SKM-1 (cell line): ENCODE data around the gene CTXN2.
A peak's percentile ranks its signal among the peaks of the same experiment; 100 is the strongest.

Experiments
- DNase-seq: peaks from one replicate; lab custom pipeline; 2025; ENCODE audit not compliant: unreplicated experiment; lab: John Stamatoyannopoulos, UW

The CTXN2 gene

DNA sequence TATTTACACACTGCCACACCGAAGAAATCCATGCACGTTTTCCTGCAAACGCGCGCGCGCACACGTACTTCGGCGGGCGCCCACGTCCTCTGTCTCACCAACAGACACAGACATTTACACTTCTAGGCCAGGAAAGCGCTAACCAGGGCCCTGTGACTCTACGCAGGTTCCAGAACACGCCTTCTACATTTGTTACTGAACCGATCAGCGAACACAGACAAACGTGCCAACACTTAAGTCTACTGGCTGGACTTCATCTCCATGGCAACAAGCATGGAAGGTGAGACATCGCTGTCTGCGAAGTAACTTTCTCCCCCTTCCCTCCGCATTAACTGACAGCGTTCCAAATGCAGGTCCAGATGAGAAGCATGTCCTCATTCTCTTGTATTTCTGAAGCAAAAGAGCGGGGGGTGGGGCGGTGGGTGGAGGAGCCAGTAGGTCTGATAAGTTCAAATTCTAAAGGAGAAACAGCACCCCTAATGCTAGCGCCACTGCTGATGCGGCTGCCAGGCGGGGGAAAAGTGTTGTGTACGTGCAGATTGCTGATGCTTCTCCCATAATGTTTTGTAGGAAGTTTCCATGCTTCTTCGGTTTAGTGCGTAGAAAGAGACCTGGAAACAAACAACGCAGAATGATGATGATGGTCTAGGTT is at the start of gene CTXN2:
TSS of gene CTXN2 (plus strand) at position 92 of the 652 bp plus-strand sequence. CDS start 9,636 bp downstream, outside the sequence.
- DNase-seq = no peak

DNA sequence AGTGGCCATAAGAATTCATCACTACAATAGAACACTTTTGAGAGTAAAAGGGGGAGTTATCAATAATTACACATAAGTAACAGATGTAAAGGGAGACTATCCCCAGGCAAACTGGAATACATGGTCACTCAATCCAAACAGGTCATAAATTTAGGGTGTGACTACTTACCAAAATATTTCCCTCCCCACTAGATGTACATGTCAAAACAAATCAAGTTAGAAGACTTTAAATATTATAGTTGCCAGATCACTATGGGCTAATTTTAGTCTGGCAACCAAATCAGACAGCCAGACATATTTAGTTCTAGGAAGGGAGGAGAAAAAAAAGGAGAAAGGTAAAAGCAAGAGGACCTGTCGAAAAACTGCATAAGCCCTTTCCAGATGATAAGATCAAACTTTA is 47.6 kb upstream of the CTXN2 start:
- DNase-seq = no peak

DNA sequence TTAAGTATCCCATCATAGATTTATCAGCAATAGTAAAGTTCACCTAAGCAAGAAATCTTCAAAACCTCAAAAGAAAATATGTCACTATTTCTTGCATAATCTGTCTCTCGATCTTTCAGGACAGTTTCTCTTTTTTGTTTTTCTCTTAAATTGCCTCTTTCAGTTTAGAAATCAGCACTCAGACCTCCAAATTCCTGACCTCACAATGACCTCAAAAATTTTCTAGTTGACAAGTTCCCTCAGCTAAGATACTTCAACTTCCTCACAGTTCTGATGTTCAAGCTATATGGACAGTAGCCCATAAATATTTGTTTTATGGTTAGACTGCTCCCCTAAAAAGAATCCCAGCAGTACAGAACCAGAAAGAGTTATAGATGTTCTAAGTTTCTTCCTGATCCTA is 46.6 kb upstream of the CTXN2 start:
- peak; percentile 58 for DNase-seq

DNA sequence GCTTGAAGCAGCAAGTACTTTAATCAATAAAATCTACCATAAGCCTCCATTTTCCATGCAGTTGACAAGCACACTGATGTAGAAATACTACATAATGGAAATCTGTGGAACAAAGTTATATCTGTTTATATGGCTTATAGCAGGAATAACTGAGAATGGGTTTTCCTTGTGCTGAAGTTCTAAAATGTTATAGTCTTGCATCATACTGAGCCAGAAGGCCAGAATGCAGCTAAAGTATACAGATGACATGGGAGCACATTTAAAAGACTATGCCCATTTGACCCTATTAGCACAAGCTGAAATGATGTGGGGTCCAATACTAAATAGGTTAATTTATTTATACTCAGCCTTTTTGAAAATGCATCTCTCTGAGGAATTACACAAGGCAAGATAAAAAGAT is 45.5 kb upstream of the CTXN2 start:
- DNase-seq = no peak

DNA sequence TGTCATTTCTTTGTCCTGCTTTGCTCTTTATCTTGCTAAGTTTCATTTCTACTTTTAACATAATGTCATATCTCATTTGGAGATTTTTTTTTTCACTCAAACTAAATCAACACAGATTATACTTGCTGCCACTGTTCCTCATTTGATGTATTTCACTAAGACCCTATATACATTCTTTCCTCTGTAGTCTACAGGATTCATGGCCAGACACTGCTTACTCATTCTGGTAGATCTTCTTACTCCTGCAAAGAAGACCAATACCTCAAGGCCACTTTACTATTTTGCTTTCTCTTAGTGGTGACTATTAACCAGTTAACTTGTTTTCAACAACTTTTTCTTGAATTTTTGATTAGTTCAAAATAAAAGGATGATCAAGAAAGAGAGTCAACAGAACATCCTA is 44.1 kb upstream of the CTXN2 start:
- DNase-seq = no peak

DNA sequence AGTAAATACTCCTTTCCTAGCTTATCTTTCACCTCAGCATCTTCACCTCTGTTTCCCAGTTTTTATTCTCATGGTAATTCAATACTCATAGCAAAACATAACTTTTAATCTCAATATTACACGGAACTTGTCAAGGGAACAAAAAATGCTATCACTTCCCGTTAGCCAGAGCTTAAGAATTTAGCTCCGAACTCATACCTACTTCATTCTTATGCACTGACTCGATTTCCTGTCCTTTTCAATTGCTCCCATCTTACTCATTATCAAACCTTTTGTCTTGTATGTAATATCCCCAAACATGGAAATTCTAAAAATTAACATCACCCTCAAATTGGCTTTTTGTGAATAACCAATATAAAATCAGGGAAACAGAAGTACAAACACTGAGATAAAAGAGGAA is 41.6 kb upstream of the CTXN2 start:
- no peak for DNase-seq

DNA sequence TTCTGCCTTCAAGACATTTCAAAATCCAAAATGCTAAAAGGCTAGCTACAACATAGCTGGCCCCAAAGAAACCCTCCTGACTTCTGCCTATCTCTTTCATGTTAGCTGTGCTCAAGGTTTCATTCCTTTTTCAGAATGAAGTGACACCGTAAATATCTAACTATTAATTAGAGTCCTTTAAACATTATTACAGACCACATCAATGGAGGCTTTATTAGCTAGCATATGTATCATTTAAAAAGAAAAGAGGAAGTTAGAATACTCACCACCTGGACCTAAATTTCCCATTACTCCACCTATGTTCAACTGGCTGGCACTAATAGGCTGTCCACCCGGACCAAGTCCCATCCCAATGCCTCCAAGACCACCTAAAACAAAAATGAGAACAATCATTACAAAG is 37.9 kb upstream of the CTXN2 start:
- no peak for DNase-seq

DNA sequence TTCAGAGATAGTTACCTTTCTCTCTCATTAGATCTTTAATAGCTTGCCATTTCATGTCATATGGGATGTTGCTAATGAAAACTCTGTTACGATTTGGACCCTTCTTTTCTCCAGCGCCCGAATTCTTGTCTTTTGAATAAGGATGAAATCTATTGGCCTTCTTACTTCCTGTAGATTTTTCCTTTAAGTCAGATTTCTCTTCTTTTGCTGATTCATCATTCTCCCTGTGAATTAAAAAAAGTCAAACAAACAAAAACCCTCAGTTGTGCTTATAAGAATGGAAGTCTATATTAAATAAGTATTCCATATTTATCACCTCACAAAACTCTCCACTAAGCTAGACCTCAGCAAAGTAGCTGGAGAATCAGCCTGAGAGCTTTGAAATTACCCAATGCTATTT is 22.8 kb upstream of the CTXN2 start:
- DNase-seq = no peak

DNA sequence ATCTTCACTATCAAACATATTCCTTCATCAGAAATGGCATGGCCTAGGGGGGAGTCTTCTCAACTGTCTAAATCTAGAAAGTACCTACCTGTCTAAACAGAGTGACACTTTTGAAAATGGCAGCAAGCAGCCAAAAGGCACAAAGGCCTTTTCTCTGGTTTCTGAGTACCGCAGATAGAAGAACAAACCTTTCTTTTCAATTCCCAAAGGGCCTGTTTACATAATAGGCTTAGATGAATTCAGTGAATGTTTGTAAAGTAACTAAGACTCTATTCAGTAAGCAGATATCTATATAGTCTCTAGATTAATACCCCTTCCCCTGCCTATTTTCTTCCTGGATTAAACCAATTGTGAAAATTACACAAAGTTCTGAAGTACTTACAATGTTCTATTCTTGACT is 20.5 kb upstream of the CTXN2 start:
- DNase-seq = no peak

DNA sequence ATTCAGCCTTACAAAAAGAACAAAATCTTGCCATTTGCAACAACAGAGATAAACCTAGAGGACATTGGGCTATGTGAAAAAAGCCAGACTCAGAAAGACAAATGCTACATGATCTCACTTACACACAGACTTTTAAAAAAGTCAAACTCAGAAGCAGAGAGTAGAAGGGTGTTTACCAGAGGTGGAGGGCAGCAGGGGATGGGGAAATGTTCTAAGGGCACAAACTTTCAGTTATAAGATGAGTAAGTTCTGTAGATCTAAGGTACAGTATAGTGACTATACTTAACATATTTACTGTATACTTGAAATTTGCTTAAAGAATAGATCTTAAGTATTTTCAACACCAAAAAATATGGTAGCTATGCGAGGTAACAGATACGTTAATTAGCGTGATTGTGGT is 16.3 kb upstream of the CTXN2 start:
- DNase-seq = no peak

DNA sequence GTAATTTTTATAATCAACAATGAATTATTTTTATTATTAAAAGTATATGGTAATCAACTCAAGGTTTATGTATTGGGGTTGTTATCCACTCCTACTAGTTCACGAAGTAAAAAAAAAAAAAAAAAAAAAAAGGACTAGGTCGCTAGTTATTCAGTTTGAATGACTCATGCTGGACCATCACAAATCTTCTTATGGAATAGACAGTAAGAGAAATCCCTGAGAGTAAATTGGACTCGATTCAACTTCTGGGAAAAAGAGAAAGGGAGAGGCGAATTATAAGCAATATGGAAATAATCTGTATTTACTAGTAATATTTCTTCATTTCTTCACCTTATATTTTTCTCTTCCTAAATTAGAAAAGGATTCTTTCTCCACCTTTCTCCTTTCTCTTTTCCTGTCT is 15.4 kb upstream of the CTXN2 start:
- DNase-seq = no peak

DNA sequence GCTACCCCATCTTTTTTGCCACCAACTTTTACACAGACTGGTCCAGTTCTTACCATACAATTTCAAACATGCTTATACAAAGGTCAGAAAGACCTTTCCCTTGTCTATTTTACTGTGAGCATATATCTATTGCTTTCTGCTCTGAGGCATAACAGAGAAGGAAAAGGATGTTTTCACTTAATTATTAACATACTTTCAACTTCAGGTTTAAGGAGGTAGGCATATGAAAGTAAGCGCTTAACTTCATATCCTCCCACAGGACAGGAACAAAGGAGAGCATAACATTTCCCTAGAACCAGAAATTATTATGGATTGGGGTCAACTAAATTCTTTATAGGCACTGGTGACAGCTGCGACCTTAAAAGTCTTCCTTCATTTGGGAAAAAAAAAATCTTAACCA is 14.5 kb upstream of the CTXN2 start:
- DNase-seq = no peak

DNA sequence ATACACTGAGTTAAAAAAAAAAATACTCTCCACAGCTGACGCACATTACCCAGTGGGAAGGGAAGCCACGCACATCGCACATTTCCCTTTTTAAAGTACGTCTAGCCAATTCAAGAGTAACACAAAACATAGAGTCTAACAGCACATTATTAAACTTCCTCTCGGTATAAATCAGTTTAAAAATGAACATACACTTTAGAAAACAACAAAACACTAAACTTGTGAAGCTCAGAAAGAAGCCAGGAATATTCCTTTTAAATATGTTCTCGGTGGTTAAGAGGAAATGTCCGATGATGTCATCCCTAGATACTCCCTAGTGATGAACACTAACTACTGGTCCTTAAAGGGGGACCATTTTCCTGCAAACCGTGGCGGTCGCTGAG is 14.1 kb upstream of the CTXN2 start:
- DNase-seq = no peak

DNA sequence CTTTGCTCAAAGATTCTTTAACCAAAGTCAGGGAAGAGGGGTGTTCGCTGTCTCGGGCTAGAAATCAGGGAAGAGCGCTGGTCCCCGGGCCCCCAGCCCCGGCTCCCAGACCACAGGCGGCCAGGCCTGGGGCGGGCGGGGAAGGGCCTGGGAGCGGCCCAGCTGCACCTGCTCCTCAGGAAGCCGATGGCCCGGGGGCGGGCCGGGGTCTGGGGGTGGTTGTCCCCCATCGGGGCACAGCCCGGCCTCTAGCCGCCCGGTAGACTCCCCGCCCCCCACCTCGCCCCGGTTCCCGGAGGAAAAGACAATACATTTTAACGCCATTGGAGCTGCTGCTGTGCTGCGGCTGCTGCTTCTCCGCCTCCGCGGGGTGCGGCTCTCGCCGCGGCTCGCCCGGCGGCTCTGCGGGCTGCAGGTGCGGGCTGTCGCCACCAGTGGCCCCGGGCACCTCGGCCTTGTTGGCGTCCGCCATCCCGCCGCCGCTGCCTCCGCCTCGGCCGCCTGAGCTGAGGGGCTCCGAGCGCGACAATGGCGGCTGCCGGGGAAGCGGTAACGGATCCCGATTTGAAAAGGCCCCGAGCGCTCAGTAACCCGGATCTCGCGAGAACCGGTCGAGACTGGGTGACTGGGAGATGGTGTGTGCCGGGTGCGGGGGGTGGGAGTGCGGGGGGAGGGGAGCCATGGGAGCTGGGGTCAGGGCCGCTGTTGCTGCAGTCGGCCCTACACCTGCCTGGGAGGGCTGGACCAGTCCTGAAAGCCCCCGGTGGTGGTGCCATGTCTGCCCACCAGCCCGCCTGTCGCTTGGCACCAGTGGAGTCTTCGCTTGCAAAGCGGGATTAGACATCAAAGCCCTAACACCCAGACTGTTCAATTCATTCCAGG is 13.5 kb upstream of the CTXN2 start, which contains the start of gene MYEF2:
TSS of gene MYEF2 (minus strand) at position 530 of the 882 bp plus-strand sequence. CDS start at position 472, 58 bp downstream.
- DNase-seq = no peak

DNA sequence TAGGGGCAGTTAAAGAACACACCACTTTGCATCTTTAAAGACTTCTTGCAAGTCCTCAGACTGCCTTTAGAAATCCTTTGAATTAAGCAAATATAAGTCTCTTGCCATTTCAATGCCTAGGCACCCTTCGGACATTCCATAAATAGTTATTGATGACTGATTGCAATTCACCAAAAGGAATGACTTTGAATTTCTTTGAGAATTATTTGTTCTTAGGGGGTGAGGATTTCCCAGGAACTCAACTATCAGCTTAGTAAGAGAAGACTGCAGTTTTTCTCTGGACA is 12.9 kb upstream of the CTXN2 start:
- DNase-seq = no peak

DNA sequence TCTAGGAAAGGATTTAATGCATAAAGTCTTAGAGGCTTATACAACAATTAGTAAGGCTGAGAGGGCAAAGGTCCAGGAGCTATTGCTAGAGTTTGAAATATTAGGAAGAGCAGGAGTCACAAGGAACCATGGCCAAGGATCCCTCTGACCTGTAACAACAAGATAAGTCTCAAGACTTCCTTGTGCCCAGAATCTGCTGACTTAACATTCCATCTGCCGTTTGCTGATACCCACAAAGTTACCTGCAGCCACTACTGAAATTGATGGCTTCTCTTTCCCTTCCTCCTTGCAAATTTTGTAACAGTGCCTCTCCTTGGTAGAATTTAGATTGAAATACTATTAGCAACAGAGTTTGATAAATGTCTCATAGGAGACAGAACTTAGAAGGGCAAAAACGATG is 8.7 kb upstream of the CTXN2 start:
- DNase-seq = no peak

DNA sequence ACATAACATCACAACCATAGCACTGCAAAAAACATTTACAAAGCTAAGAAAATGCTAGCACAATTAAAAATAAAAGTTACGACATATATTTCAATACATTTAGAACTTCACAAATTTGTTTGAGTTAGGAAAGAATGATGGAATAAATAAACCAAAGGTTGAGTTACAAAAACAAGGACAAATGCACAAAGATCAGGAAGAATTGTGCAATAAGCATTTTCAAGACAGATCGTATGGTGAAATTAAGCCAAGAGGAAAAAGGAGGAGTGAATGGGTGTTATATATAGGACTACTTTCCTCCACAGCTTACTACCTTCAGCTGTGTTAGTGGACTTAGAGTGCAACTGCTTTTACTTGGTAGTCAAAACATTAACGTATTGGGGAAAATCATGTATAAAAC is 5.9 kb upstream of the CTXN2 start:
- DNase-seq = no peak

DNA sequence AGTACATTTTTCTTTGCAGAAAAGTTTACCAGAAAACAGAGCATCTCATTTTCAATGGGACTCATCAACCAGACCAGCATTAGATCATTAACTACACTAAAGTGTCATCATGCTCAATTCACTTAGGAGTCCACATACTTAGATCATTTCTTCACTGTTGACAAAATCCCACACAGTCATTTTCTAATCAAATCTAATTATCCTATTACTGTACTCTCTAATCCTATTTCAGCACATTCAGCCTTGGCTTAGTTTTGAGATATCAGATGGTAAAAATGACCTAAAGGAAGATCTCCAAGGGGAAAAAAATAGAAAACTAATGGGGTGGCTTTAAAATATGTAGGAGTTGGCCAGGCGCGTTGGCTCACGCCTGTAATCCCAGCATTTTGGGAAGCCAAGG is 5.2 kb upstream of the CTXN2 start:
- DNase-seq = no peak

DNA sequence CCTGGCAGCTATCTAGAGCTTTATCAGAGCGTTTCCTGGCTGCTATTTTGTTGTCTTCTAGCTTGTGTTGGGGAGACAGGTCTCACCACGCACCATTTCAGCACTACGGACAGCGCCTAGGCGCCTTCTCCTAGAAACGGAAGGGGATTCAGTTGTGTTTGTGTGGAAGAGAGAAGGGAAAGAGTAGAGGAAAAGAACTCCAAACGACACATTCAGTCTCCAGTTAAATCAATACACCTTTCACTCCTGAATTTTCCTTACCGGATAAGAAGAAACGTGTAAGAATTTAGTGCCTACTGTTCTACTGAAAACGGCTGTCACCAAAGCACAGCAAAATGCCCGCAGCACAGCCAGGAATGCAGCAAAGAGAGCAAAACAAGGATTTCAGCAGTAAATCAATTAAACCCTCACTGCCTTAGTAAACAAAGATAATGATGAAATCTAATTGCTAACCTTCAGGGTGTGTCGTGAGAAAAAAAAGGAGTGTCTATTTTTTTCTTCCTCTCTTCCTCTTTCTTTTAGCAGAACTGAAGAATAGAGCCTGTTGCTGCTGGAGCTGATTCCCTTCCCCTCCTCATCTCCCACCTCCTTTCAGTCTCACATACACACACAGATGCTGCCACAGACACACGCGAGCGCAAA is 412 bp upstream of the CTXN2 start:
- no peak for DNase-seq

DNA sequence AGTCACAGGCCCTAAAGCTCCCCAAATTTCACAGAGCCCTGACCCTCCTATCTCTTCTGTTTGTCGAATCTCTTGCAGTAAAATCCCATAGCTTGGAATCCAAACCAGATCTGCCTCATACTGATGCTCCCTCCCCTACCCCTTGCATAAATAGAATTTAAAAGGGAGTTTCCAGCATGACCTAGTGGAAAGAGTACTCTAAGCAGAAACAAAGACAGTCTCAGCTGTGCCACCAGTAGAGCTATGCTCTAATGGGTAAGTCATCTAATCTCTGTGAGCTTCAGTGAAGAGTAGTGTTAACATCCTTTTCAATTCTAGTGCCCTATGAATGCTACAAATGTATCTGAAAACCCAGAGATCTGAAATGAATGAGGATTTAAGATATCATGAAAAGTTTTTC is 10.6 kb downstream of the CTXN2 start:
- DNase-seq = no peak

DNA sequence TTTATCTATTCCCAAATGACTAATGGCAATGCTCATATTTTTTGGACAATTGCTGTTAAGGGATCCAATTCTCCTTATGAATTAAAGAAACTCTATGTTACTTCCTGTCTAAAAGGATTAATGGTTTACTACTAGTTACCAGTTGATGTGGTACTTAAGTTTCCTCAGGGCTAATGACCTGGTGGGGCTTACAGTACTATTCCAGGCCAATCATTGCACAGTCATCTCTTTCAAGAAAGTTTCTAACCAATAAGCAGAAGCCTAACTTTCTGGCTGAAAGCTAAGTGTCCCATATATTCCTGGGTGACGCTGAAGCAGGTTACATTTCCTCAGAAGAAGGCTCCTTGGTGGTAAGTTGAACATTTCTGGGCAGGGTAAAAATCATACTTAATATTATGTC is 14.5 kb downstream of the CTXN2 start, which contains the start of gene SLC12A1:
TSS of gene SLC12A1 (plus strand) at position 322 of the 400 bp plus-strand sequence. CDS start 1,418 bp downstream, outside the sequence.
- no peak for DNase-seq

DNA sequence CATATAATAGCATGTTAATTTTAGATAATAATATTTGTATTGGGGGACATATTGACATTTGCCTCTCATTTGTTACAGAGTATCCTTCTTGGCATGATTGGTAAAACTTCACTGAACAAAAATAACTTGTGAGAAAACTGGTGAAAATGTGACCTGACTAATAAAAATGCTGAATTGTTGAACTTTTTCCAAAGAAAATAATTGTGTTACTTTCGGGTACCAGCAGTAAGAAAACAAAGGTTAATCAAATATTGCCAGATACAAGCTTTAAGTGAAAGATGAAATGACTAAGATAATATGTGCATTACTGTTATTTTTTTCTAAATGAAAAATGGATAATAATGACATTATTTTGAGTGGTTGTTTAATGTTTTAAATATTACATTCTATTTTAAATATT is 29.8 kb downstream of the CTXN2 start:
- no peak for DNase-seq
